HFFc6 (cell line): ENCODE measurements around the gene PNMA6F. TPM values are rescaled to one million over a fixed set of nuclear protein-coding genes. Genes with fewer than 3 reads are reported as not detected.

Source experiments
- DNase-seq: peaks from one replicate; pipeline ENCODE4 v3.0.0-alpha.2; 2018
- H3K27ac Mint-ChIP-seq: 2 replicates; pipeline ENCODE4 v1.8.0; 2020; ENCODE audit warnings: mild to moderate bottlenecking, mixed read lengths
- H3K27me3 Mint-ChIP-seq: 2 replicates; pipeline ENCODE4 v1.8.0; 2021; ENCODE audit warnings: mild to moderate bottlenecking, moderate library complexity, mixed read lengths; ENCODE audit not compliant: insufficient read depth
- H3K36me3 Mint-ChIP-seq: 2 replicates; pipeline ENCODE4 v1.8.0; 2021; ENCODE audit warnings: low read depth, mixed read lengths
- H3K4me1 Mint-ChIP-seq: 2 replicates; pipeline ENCODE4 v1.8.0; 2020; ENCODE audit warnings: low read depth, mixed read lengths
- H3K4me3 Mint-ChIP-seq: 2 replicates; pipeline ENCODE4 v1.8.0; 2020; ENCODE audit warnings: mild to moderate bottlenecking, moderate library complexity, mixed read lengths
- H3K9me3 Mint-ChIP-seq: 2 replicates; pipeline ENCODE4 v1.8.0; 2020; ENCODE audit warnings: mild to moderate bottlenecking, mixed read lengths
- CTCF ChIP-seq: fragments of 200-600 bp; sonication (generic); IDR thresholded peaks from 2 replicates; pipeline ENCODE4 v1.5.0; 2021; ENCODE audit warnings: antibody characterized with exemption, mild to moderate bottlenecking
- total RNA-seq, 6 experiments: library from RNA; stranded (reverse); fragmentation: NEBNext Ultra II Directional; extraction: Animal tissue kit (Norgen Biotek cat#: 25700); gene quantifications; 2 replicates in 1 of 6; 3 replicates in 5 of 6; pipeline ENCODE4 v1.2.3, GENCODE V29; 2021

PNMA6F gene
- total RNA-seq, 6 experiments from 2014 or later = not detected

GRCh38 chrX:153342762-153343558, 21.4 kb upstream of the PNMA6F start:
- Mint-ChIP-seq H3K36me3 (peaks cover 15% of the 10 kb centered on the region), H3K27me3 (no peaks in the 10 kb centered on the region), H3K4me1 (peaks cover 28% of the 10 kb centered on the region), H3K9me3 (no peaks in the 10 kb centered on the region), H3K4me3 (no peak overlapping the region), H3K27ac (no peak overlapping the region)
- no peak for TF ChIP-seq CTCF
- no peak for DNase-seq

GRCh38 chrX:153340111-153340510, 18.5 kb upstream of the PNMA6F start:
- no peaks in the 10 kb centered on the region for H3K27me3 Mint-ChIP-seq
- no peak overlapping the region for H3K4me3 Mint-ChIP-seq
- peaks cover 10% of the 10 kb centered on the region for H3K36me3 Mint-ChIP-seq
- no peak for TF ChIP-seq CTCF
- no peak overlapping the region for H3K27ac Mint-ChIP-seq
- peaks cover 28% of the 10 kb centered on the region for H3K4me1 Mint-ChIP-seq
- DNase-seq = no peak
- no peaks in the 10 kb centered on the region for H3K9me3 Mint-ChIP-seq

- H3K9me3 Mint-ChIP-seq = no peaks in the 10 kb centered on the region
- no peak overlapping the region for H3K27ac Mint-ChIP-seq
- H3K4me3 Mint-ChIP-seq = no peak overlapping the region
- no peaks in the 10 kb centered on the region for H3K27me3 Mint-ChIP-seq
- no peak for TF ChIP-seq CTCF
- peaks cover 28% of the 10 kb centered on the region for H3K4me1 Mint-ChIP-seq
- H3K36me3 Mint-ChIP-seq = peaks cover 10% of the 10 kb centered on the region
- no peak for DNase-seq
Observed at GRCh38 chrX:153339662-153340061, 18.1 kb upstream of the PNMA6F start.

- peaks cover 10% of the 10 kb centered on the region for H3K36me3 Mint-ChIP-seq
- no peak for DNase-seq
- H3K4me1 Mint-ChIP-seq = peaks cover 29% of the 10 kb centered on the region
- H3K4me3 Mint-ChIP-seq = no peak overlapping the region
- TF ChIP-seq CTCF = no peak
- H3K27me3 Mint-ChIP-seq = no peaks in the 10 kb centered on the region
- H3K9me3 Mint-ChIP-seq = no peaks in the 10 kb centered on the region
- no peak overlapping the region for H3K27ac Mint-ChIP-seq
Observed at GRCh38 chrX:153338836-153339235, 17.3 kb upstream of the PNMA6F start.

GRCh38 chrX:153336988-153337387, 15.4 kb upstream of the PNMA6F start:
- DNase-seq = no peak
- Mint-ChIP-seq H3K4me3 (no peak overlapping the region), H3K27me3 (peaks cover 2% of the 10 kb centered on the region; the same call in 1 of the 2 replicates), H3K36me3 (peaks cover 10% of the 10 kb centered on the region), H3K9me3 (no peaks in the 10 kb centered on the region), H3K4me1 (peaks cover 29% of the 10 kb centered on the region), H3K27ac (no peak overlapping the region)
- no peak for TF ChIP-seq CTCF
